Measurements from ENCODE around the gene LAMC2. TPM values are rescaled to one million over a fixed set of nuclear protein-coding genes. Genes with fewer than 3 reads are reported as not detected.

The LAMC2 gene
- total RNA-seq, 2 donors from 2014 or later, result 0.54 to 4.5 TPM

DNA sequence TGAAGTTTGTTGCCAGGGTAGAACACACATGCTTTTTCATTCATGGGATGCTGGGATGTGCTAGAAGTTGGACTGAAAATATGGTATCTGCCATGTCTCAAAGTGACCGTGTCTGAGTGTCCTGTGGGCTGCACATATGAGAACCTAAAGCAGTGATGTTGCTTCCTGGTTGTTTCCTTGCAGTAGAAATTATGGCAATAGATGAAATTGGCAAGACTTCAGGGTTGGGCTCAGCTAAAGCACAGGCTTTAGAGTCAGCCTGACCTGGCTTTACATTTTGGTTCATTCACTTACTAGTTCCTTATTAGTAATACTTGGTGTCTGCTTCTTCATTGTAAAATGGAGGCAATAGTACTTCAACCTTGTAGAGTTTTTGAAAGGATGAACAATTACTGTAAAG, 2.2 kb downstream of the LAMC2 start:
- Histone ChIP-seq H3K4me1 (ENCODE audit: control insufficient read depth in 1 of 2, low read depth in 2 of 2) (peaks cover 0 to 3% of the 10 kb centered on the region in 2 donors), H3K27me3 (replicated peaks; ENCODE audit: insufficient read depth) (no peaks in the 10 kb centered on the region), H3K27ac (no peak overlapping the region), H3K36me3 (no peaks in the 10 kb centered on the region), H3K9me3 (no peaks in the 10 kb centered on the region), H3K4me3 (no peak overlapping the region)
- TF ChIP-seq, protein P1, sequence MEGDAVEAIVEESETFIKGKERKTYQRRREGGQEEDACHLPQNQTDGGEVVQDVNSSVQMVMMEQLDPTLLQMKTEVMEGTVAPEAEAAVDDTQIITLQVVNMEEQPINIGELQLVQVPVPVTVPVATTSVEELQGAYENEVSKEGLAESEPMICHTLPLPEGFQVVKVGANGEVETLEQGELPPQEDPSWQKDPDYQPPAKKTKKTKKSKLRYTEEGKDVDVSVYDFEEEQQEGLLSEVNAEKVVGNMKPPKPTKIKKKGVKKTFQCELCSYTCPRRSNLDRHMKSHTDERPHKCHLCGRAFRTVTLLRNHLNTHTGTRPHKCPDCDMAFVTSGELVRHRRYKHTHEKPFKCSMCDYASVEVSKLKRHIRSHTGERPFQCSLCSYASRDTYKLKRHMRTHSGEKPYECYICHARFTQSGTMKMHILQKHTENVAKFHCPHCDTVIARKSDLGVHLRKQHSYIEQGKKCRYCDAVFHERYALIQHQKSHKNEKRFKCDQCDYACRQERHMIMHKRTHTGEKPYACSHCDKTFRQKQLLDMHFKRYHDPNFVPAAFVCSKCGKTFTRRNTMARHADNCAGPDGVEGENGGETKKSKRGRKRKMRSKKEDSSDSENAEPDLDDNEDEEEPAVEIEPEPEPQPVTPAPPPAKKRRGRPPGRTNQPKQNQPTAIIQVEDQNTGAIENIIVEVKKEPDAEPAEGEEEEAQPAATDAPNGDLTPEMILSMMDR (IDR thresholded peaks at IDR 0.05), result no peak
- ATAC-seq (ENCODE audit: insufficient number of reproducible peaks, low FRiP score, low read depth) (no peak), DNase-seq (ENCODE audit: low spot score) (no peak)

DNA sequence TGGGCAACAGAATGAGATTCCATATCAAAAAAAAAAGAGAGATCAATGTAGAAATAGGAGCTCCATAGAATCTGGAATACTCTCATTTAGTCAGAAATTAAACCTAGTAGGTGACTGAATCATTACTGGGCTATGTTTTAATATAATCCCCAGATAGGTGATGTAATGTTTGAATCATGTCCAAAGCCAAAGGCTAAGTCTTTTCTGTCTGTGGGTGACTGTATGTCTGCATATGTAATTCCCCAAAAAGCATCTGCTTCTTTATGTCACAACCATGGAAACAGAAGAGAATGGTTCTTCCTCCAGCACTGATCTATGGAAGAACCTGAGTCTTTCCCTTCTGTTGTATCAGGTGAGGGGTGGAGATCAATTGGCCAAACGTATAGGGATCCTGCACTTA, 5.8 kb downstream of the LAMC2 start:
- Histone ChIP-seq H3K27ac (no peak overlapping the region), H3K27me3 (replicated peaks; ENCODE audit: insufficient read depth) (no peaks in the 10 kb centered on the region), H3K9me3 (no peaks in the 10 kb centered on the region), H3K4me3 (no peak overlapping the region), H3K4me1 (ENCODE audit: control insufficient read depth in 1 of 2, low read depth in 2 of 2) (no peaks in the 10 kb centered on the region), H3K36me3 (no peaks in the 10 kb centered on the region)
- ATAC-seq (ENCODE audit: insufficient number of reproducible peaks, low FRiP score, low read depth), result no peak
- TF ChIP-seq, protein P1 (IDR thresholded peaks at IDR 0.05), result no peak
- no peak for DNase-seq (ENCODE audit: low spot score)

DNA sequence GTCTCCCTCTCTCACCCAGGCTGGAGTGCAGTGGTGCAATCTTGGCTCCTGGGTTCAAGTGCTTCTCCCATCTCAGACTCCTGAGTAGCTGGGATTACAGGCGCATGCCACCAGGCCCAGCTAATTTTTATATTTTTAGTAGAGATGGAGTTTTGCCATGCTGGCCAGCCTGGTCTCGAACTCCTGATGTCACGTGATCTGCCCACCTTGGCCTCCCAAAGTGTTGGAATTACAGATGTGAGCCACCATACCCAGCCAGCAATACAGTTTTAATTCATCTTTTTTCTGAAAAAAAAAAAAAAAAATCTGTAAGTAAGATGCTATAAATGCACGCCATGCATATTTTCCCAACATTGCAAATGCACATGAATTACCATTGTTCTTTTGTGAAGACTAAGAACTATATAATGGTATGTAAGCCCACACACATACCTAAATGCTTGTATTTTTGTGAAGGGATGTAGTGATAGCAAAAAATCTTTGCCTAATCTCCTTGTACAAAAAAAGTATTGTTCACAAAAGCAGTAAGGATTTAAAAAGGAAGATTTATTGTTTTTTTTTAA, 8.0 kb downstream of the LAMC2 start:
- no peak for ATAC-seq (ENCODE audit: insufficient number of reproducible peaks, low FRiP score, low read depth)

DNA sequence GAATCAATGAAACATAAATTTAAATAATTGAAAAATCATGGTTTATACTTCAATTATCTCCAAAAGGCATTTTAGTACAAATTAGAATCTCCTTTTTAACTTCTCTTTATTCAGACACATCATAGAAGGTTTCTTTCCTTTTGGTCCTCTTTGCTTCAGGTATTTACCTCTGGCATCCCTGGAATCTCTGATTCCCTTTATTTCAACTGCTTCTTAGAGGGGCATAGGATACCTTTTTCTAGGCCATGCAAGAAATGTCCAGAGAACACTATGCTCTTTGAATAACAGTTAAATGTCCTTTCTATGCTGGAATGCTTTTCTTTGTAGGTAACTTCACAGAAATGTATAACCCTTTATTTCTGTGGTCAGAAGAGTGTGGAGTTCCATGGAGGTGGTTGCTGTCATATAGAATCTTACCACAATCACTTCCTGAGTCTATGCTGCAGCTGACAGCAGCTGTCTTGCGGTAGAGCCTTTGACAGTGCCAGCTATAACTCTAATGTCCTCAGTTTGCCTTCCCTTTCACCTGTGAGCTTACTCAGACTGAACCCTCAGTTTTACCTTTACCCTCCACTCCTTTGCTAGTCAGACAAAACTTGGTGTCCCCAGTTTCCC, 8.6 kb downstream of the LAMC2 start:
- no peak for ATAC-seq (ENCODE audit: insufficient number of reproducible peaks, low FRiP score, low read depth)
- DNase-seq (ENCODE audit: low spot score), result no peak
- H3K4me1 ChIP-seq (ENCODE audit: control insufficient read depth in 1 of 2, low read depth in 2 of 2), result no peaks in the 10 kb centered on the region
- no peaks in the 10 kb centered on the region for H3K9me3 ChIP-seq
- H3K36me3 ChIP-seq, result no peaks in the 10 kb centered on the region
- no peaks in the 10 kb centered on the region for H3K27me3 ChIP-seq (replicated peaks; ENCODE audit: insufficient read depth)
- H3K27ac ChIP-seq, result no peak overlapping the region
- TF ChIP-seq, protein P1 (IDR thresholded peaks at IDR 0.05), result no peak
- no peak overlapping the region for H3K4me3 ChIP-seq

More for the DNA sequence above, 8.0 kb downstream of the LAMC2 start:
- Histone ChIP-seq H3K9me3 (no peaks in the 10 kb centered on the region), H3K27ac (no peak overlapping the region), H3K4me3 (no peak overlapping the region), H3K27me3 (replicated peaks; ENCODE audit: insufficient read depth) (no peaks in the 10 kb centered on the region), H3K4me1 (ENCODE audit: control insufficient read depth in 1 of 2, low read depth in 2 of 2) (no peaks in the 10 kb centered on the region), H3K36me3 (no peaks in the 10 kb centered on the region)
- TF ChIP-seq, protein P1 (IDR thresholded peaks at IDR 0.05), result no peak
- DNase-seq (ENCODE audit: low spot score), result no peak

DNA sequence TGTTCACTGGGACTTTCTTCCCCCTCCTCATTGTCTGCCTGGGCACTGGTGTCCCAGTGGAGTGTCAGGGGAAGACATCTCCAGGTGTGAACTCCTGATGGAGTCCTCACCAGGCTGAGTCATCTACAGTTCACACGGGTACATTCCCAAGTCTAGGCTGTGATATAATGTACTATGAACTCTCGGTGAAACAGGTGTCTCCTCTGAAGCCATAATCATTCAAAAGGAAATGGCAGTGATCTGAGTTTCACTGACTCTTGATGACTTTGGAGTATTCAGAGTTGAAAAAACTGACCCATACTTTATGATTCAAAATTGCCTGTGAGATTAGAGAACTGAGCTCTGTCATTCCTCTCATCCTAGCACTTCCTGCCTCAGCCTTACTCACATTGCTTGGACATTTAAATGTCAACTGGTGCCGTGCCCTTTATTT, 9.1 kb downstream of the LAMC2 start:
- TF ChIP-seq, protein P1 (IDR thresholded peaks at IDR 0.05), result no peak

More for the DNA sequence above, 9.1 kb downstream of the LAMC2 start:
- no peak for ATAC-seq (ENCODE audit: insufficient number of reproducible peaks, low FRiP score, low read depth)
- no peak overlapping the region for H3K4me3 ChIP-seq
- no peak overlapping the region for H3K27ac ChIP-seq
- no peak for DNase-seq (ENCODE audit: low spot score)
- no peaks in the 10 kb centered on the region for H3K27me3 ChIP-seq (replicated peaks; ENCODE audit: insufficient read depth)
- no peaks in the 10 kb centered on the region for H3K4me1 ChIP-seq (ENCODE audit: control insufficient read depth in 1 of 2, low read depth in 2 of 2)
- H3K36me3 ChIP-seq, result no peaks in the 10 kb centered on the region
- no peaks in the 10 kb centered on the region for H3K9me3 ChIP-seq

All from thoracic aorta (tissue), 2 donors.